GM03348 (cell line): ENCODE measurements around the gene PEAR1.

Source experiments
- DNase-seq: peaks from one replicate; pipeline ENCODE4 v3.0.0; 2012; ENCODE audit warnings: low spot score

Gene PEAR1

DNA sequence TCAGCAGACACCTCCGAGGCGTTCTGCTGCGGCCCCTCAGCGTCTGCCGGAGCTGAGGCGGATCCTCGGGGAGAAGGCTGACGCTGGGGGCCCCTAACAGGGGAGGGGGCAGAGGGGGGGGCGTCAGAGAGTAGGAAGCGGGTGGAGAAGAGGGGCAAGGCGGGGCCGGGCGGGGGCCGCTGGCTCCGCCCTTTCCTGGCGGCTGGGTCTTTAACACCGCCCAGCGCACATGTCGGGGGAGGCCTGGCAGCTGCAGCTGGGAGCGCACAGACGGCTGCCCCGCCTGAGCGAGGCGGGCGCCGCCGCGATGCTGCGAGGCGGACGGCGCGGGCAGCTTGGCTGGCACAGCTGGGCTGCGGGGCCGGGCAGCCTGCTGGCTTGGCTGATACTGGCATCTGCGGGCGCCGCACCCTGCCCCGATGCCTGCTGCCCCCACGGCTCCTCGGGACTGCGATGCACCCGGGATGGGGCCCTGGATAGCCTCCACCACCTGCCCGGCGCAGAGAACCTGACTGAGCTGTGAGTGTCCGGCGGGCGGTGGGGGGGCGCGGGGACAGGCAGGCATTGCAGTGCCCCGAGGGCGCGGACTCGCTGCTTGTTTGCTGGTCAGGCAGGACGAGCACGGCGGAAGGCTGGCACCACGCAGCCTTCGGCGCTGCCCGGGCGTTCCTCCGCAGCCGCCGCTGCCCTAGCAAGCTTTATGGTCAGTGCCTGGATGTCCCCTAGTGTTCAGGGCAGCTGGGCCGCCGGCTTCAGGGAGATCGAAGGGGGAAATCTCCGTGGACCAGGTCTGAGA lies 32.7 kb upstream of the PEAR1 start, which contains the start of gene NTRK1:
Gene NTRK1 (plus strand): TSS at position 238 of the 796 bp plus-strand sequence. CDS start 70 bp downstream, at position 308.
- DNase-seq, result peak; percentile 72

DNA sequence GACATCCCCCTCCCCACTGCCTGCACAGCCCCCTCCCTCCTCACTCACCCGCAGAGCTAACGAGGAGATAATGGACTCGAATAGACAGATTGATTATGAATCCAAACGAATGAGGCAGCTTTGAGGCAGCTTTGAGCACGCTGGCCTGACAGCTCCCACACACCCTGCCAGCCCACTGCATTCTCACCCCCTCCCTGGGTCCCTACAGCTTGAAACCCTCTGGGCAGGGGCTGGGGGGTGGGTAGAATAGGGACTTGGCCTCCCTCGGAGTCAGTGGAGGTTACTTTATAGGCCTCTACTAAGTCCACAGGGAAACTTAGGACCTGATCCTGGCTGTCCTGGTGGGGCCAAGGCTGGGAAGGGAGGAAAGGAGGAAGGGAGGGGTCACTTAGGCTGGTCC lies 30.9 kb upstream of the PEAR1 start:
- DNase-seq, result no peak

DNA sequence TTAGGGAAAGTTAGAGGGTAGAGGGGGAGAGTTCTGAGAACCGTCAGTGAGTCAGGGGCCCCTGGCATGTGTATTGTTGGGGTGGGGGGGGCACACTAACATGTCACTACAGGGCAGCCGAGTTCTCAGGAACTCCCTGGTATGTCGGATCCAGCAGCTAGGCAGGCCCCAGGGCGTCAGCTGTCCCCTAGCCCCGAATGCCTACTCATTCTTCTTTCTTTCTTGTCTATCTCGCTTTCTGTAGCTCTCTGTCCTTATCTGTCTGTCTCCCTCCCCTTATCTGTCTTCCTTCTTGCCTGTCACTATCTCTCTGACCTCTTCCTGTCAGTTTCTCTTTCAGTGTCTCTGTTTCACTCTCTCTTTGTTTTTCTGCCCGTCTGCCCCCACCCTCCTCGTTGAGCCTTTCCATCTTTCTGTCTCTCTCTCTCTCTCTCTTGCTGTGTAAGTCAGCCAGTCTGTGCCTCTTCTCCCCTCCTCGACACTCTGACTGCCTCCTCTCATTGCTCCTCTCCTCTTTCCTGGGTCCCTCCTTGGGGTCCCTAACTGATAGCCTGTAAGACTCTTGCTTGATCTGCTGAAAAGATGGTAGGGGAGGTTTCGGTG lies 30.4 kb upstream of the PEAR1 start:
- DNase-seq, result no peak

DNA sequence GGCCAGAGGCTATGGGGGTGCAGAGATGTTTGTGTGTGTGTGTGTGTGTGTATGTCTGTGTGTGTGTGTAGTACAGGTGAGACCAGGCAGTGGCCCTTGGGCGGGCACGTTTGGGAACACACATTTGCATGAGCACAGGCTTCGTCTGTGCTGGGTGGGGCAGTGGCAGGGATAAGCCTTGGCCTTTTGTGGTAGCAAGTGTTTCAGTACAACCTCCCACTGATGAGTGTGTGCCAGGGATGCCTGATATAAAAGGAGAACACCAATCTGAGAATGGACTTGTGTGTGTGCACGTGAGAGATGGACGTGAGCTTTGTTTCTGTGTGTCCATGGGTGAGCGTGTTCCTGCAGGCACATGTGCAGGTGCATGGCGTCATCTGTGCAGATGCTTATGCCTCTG lies 29.9 kb upstream of the PEAR1 start:
- DNase-seq, result no peak

DNA sequence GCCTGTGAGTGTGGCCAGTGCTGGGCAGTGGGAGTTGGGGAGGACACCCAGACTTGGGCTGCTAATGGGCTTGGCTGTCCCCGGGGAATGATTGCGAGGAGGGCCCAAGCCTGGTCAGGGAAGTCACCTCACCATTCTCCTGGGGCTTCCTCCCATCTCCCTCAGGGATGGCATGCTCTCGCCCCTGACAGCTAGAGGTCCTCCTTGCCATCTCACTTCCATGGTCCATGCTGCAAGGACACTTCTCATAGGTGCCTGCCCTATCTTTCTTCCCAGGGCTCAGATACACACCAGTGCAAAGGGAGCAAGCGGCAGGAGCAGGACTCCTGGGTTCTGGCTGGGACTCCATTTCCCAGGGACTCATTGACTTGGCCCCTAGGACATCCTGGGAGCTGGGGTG lies 28.7 kb upstream of the PEAR1 start:
- no peak for DNase-seq

DNA sequence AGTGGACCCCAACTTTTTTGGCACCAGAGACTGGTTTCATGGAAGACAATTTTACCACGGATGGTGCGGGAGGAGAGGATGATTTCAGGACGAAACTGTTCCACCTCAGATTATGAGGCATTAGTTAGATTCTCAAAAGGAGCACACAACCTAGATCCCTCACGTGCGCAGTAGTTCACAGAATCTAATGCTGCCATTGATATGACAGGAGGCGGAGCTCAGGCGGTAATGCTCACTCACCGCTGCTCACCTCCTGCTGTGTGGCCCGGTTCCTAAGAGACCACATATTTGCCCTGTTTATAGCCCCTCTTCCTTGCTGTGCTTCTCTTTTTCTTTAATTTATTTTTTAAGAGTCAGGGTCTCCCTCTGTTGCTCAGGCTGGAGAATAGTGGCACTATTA lies 28.3 kb upstream of the PEAR1 start:
- DNase-seq, result no peak

DNA sequence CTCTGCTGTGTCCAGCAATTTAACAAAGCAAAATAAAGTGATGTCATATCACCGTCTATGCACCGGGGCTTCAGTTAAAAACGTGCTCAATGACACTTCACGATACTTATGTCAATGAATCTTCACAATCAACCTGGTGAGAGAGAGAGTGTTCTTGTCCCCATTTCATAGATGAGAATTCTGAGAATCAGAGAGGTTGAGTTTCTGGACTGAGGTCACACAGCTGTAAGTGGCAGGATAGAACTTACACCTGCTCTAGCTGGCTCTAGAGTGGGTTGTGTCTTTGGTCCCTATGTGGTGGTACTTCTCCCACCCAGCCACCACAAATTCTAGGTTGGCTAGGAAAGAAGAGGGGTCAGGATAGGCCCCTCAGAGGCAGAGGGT lies 27.7 kb upstream of the PEAR1 start:
- no peak for DNase-seq

DNA sequence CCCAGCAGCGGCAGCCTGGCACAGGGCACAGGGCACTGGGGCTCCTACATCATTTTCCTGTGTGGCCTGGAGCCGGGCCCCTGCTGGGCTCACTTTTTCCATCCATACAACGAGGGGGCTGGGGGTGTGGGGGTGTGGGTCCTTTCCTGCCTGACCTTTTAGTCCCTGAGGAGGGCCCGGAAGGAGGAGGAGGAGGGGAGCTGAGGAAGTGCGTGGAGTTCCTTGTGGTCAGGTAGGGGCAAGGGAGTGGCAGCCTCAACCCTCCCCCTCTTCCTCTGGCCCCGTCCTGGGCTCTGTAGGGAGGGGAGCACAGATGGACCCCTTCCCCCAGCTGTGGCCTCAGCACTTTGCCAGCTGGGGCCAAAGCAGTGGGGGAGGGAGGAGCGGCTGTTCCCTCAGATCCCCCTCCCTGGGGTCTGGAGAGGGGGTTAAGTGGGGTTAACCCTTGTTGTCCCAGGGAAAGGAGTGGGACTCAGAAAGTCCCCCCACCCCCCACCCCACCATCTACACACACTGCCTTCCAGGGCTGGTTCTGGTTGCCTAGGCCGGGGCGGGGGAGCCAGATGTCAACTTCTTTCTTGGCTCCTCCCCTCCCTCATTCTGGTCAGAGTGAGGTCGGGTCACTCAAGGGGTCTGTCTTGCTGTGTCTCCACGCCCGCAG lies 27.1 kb upstream of the PEAR1 start:
- DNase-seq, result no peak

DNA sequence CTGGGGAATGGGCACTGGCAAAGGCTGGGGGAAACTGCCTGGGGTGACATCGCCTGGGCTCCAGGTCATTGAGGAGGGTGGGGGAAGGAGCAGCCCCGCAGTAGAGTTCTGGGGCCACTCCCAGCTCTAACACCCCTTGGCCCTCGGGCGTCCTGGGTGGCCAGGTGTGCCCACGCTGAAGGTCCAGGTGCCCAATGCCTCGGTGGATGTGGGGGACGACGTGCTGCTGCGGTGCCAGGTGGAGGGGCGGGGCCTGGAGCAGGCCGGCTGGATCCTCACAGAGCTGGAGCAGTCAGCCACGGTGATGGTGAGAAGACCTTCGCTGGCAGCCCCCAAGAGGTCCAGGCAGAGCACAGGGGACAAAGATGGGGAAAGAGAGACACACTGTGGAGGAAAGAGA lies 25.2 kb upstream of the PEAR1 start:
- no peak for DNase-seq

DNA sequence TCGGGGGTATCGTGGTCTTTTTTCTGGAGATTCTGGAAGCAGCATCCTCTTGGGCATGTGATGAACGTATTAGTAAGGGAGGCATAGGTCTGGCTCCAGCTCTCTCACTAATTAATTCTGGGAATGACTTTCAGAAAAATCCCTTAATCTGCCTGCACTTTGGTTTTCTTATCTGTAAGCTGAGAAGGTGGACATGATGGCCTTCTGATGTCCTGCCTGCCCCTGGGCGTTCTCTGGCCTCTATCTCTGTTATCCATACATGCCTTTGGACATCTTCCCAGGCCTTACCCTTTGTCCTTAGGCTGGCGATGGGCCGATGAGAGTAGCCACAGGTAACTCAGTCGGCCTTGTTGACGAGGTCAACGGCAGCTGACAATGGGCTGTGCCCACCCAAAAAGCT lies 24.1 kb upstream of the PEAR1 start:
- no peak for DNase-seq

DNA sequence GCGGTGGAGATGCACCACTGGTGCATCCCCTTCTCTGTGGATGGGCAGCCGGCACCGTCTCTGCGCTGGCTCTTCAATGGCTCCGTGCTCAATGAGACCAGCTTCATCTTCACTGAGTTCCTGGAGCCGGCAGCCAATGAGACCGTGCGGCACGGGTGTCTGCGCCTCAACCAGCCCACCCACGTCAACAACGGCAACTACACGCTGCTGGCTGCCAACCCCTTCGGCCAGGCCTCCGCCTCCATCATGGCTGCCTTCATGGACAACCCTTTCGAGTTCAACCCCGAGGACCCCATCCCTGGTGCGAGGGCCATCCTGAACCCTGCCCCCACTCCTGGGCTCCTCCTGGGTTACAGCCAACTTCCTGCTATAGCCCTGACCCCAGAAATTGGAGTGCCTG lies 19.9 kb upstream of the PEAR1 start:
- no peak for DNase-seq

DNA sequence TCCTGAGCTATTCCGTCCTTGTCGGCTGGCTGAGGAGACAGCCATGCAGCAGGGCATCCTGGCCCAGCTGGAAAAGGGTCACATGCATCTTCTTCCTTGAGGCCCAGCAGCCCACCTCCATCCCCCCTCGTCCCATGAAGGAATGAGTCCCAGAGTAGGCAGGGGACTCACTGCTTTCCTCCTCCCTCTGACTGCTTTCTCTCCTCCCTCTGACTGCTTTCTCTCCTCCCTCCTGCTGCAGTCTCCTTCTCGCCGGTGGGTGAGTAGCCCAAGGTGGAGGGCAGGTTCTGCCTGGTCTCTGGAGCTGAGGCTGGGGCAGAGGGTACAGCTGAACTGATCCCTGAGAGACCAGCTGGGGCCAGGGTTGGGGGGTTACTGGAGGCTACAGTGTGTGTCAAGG lies 19.4 kb upstream of the PEAR1 start:
- no peak for DNase-seq

DNA sequence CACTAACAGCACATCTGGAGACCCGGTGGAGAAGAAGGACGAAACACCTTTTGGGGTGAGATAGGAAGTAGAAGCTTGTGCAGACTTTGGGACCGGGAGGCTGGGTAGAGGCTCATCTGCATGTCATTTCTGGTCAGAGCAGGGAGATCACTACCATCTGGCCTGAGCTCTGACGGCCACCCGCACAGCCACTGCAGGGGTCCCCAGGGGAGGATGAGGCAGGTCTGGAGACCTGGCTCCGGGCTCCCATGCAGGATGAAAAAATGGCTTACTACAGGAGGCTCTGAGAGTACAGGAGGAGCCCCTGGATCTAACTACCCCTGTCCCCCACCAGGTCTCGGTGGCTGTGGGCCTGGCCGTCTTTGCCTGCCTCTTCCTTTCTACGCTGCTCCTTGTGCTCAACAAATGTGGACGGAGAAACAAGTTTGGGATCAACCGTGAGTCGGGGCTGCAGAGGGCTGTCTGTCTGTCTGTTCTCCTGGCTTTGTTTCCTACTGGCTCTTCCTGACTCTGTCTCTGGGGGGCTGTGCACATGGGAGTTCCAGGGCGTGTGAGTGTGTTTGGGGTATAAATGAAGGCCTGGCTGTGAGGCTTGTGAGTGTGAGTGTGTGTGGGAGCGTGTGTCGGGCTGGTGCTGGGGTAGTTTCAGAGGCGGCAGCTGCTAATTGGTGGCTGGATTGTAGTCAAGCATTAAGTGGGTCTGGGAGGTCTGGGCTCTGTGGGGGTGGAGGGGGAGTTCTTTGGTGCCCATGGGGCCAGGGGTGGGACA lies 18.8 kb upstream of the PEAR1 start:
- DNase-seq, result no peak

DNA sequence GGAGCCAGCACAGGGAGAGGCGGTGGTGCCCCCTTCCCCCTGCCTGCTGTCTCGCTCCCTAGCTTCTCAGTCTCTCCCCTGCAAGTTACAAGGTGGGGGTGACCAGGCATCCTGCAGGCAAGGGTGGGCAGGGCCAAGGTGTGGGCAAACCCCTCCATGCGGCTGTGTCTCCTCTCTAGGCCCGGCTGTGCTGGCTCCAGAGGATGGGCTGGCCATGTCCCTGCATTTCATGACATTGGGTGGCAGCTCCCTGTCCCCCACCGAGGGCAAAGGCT lies 18.2 kb upstream of the PEAR1 start:
- DNase-seq, result no peak

DNA sequence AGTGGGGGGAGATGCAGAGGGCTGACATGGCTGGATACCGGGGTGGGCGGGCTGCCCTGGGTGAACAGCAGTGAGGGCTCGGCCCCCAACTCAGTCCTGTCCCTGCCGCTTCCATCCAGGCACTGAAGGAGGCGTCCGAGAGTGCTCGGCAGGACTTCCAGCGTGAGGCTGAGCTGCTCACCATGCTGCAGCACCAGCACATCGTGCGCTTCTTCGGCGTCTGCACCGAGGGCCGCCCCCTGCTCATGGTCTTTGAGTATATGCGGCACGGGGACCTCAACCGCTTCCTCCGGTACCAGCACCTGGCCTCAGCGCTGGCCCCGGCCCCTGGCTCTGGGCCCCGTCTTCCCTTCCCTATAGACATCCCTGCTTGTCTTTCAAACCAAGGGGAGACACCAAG lies 17.2 kb upstream of the PEAR1 start:
- no peak for DNase-seq

DNA sequence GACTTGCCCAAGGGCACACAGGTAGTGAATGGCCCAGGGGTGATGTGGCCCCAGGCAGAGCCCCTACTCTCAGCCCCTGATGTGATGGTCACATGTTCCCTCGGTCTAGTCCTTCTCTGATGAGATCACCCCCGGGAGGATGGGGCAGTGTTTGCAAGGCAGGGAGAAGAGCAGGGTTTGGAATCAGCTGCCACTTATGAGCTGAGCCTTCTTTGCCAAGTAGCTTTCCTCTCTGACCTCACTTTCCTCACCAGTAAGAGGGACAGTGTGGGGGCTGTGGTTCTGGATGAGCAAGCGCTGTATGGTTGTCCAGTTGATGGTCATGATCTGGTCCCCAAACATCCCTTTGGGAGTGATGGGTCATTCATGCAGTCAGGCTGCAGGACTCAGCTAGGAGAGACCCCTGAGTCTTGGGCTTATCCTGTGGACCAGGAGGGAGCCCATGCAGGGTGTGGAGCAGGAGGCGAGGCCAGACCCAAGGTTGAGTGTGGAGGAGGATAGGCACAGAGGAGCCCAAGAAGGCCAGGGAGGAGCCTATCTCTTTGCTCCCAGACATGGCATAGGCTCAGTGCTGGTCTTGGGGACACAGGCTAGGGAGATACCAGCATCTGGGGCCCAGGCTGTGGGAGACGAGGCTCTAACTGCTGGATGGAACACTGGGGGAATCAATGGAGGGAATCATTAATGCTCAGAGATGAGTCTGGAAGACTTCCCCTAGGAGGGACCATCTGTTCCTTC lies 15.9 kb upstream of the PEAR1 start:
- no peak for DNase-seq

DNA sequence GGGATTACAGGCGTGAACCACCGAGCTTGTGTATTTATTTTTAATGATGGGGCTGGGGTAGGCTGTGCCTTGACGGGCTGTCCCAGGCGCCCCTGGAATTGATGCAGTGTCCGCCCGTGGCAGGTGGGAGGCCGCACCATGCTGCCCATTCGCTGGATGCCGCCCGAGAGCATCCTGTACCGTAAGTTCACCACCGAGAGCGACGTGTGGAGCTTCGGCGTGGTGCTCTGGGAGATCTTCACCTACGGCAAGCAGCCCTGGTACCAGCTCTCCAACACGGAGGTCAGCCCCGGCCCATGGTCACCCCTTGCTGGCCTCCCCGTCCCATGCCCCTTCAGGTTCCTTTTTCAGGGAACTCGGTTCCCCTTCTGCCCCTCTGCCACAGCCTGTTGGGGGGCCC lies 13.6 kb upstream of the PEAR1 start:
- DNase-seq, result no peak

DNA sequence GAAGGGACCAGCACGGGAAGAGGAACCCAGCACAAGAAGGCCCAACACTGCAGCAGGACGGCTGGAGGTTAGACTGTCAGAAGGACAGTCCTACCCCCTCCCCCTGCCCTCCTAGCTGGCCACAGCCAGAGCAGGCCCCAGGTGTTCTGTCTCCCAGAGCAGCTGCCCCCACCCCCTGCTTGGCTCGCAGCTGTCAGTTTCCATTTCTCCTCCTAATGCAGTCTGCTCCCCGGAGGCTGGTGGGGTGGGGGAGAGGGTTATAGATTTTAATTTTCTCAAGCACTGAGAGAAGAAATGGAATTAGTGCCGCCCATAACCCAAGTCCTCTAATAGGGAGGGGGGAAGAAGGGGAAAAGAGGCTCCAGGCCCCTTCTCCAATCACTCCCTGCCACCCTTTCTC lies 13.0 kb upstream of the PEAR1 start:
- no peak for DNase-seq

DNA sequence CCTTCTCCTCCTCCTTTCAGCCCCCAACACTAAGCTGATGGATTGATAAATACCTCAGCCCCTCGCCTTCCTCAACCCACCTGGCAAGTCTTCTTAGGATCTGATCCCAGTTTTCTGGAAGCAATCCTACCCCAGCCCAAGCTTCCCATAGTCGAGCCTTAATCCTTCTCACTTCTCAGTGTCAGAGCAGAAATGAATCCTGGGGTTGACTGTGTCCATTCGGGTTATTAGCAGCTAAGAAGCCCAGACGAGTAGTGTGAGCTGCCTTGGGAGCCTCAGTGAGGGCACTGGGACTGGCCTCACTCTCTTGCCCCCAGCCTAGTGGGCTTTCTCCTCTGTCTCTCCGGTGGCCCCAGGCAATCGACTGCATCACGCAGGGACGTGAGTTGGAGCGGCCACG lies 12.4 kb upstream of the PEAR1 start:
- no peak for DNase-seq

DNA sequence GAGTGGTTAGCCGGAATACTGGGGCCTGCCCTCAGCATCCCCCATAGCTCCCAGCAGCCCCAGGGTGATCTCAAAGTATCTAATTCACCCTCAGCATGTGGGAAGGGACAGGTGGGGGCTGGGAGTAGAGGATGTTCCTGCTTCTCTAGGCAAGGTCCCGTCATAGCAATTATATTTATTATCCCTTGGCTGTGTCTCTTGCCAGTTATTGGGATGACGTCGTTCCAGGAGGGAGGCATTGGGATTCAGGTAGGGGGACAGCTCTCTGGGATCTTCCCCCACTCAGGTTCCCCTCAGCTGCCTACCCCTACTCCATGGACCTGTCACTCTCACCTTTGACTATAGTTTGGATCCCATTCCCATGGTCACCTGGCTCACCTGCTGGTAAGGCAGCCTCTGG lies 11.9 kb upstream of the PEAR1 start:
- DNase-seq, result no peak

DNA sequence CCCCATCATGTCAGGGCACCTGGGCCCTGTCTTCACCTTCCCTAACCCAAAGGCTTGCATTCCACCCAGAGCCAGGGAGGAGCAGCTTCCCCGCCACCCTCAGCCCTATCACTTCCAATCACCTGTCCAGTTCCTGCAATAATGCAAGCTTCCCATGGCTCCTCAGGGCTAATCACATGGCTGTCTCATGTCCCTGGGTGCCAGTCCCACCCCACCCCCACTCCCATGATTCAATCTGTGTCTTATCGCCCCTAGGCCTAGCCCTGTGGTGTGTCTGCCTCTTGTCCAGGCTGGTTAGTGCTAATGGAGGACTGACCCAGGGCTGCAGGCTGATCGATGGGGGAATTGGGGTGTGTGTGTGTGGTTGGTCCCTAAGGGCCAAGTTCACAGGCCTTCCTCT lies 11.0 kb upstream of the PEAR1 start:
- no peak for DNase-seq

DNA sequence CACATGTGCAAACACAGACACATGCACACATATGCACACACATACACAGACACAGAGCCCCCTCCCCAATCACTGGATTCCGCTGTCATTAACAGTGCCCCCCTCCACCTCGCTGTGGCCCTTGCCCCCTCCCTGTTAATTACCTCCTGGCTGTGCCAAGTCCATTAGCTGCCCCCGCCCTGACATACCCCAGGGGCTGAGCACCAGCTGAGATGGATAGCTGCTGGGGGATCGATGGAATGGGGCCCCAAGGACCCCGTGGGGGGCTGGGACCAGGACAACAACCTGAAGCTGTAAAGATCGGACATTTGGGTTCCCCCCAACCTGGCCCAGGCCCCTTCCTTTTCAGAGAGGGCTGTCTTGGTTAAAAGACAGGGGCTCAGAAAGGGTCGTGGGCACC lies 9.6 kb upstream of the PEAR1 start:
- no peak for DNase-seq
